ENCODE data around the gene TMEM215. TPM values are rescaled to one million over a fixed set of nuclear protein-coding genes. Genes with fewer than 3 reads are reported as not detected.

The TMEM215 gene, protein sequence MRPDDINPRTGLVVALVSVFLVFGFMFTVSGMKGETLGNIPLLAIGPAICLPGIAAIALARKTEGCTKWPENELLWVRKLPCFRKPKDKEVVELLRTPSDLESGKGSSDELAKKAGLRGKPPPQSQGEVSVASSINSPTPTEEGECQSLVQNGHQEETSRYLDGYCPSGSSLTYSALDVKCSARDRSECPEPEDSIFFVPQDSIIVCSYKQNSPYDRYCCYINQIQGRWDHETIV
- not detected in 2 replicates for total RNA-seq

DNA sequence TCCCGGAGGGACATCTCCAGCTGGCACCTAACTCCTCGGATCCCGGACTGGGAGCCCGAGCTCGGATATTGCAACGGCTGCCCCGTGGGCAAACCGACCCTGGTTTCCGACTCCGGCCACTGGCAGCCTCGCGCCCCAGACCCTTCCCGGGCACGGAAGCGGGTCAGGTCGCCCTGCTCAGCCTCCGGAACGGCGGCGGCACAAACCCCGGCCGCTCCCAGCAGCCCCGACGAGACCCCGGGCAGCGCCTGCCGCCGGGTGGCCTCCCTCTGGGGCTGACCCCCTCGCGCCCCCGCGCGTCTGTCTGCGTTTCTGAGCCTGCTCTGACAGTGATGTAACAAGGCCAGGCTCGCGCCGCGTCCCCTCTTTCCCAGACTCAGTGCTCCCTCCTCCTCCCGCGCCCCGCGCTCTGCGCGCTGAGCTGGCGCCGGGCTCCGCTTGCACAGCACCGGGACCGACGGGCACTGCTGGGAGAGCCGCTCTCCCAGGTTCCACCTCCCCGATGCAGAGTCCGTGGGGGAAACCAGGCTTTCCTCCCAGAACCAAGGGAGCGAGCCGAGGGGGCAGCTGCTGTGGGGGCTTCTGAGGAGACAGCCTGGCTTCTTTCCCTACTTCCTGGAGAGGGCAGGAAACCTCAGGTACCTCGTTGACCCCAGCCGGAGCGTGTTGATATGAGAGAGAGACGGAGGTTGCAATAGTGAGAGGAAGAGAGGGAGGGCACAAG, at the start of gene TMEM215:
Gene TMEM215, plus strand, starts transcription at position 373 of the 724 bp plus-strand sequence. CDS start 644 bp downstream, outside the sequence.

Other genes starting within 250 kb of the TMEM215 start
- 2.2 and 2.3 TPM in 2 replicates for gene SMIM27, start 231.2 kb upstream of the TMEM215 start, total RNA-seq
- gene TOPORS, start 231.0 kb upstream of the TMEM215 start, total RNA-seq: 31.2 and 32.9 TPM in 2 replicates
- gene NDUFB6, start 210.4 kb upstream of the TMEM215 start, total RNA-seq: 71.3 and 75.8 TPM in 2 replicates
- under 0.01 TPM in 2 replicates for gene TAF1L, start 147.9 kb upstream of the TMEM215 start, total RNA-seq
- 28.6 and 32.3 TPM in 2 replicates for gene APTX, start 218.1 kb downstream of the TMEM215 start, total RNA-seq
- gene DNAJA1, start 241.7 kb downstream of the TMEM215 start, total RNA-seq: 144 and 164 TPM in 2 replicates